ENCODE measurements around the gene HAUS5.

HAUS5 gene

GRCh38 chr19:35609851-35610353, 2.6 kb upstream of the HAUS5 start:
- no peak for DNase-seq

- no peak for DNase-seq
Measured at GRCh38 chr19:35612224-35612558, 344 bp upstream of the HAUS5 start.

- no peak for DNase-seq
Measured at GRCh38 chr19:35613574-35613973, 1.0 kb downstream of the HAUS5 start.

- DNase-seq: no peak
Measured at GRCh38 chr19:35615036-35615435, 2.5 kb downstream of the HAUS5 start.

GRCh38 chr19:35618857-35619256, 6.3 kb downstream of the HAUS5 start:
- DNase-seq: no peak

- no peak for DNase-seq
Measured at GRCh38 chr19:35619290-35619923, 6.9 kb downstream of the HAUS5 start.

- no peak for DNase-seq
Measured at GRCh38 chr19:35620001-35620400, 7.5 kb downstream of the HAUS5 start.

GRCh38 chr19:35621708-35622107, 9.2 kb downstream of the HAUS5 start:
- no peak for DNase-seq

- DNase-seq: no peak
Measured at GRCh38 chr19:35622750-35623149, 10.2 kb downstream of the HAUS5 start.

GRCh38 chr19:35623327-35624010, 10.9 kb downstream of the HAUS5 start:
- no peak for DNase-seq

- DNase-seq: no peak
Measured at GRCh38 chr19:35628264-35628564, 15.7 kb downstream of the HAUS5 start.

- peak; percentile 99 for DNase-seq
Measured at GRCh38 chr19:35628565-35629331, 16.2 kb downstream of the HAUS5 start, which contains the start of gene RBM42. RBM42 (plus strand) TSS chr19:35629036; CDS start chr19:35629154, 118 bp downstream.

GRCh38 chr19:35629332-35629633, 16.7 kb downstream of the HAUS5 start:
- no peak for DNase-seq

- no peak for DNase-seq
Measured at GRCh38 chr19:35633727-35634440, 21.3 kb downstream of the HAUS5 start.

- DNase-seq: no peak
Measured at GRCh38 chr19:35636651-35637050, 24.1 kb downstream of the HAUS5 start.

- no peak for DNase-seq
Measured at GRCh38 chr19:35637165-35637564, 24.6 kb downstream of the HAUS5 start.

GRCh38 chr19:35639321-35639639, 26.7 kb downstream of the HAUS5 start:
- no peak for DNase-seq

GRCh38 chr19:35639863-35640262, 27.3 kb downstream of the HAUS5 start:
- DNase-seq: no peak

GRCh38 chr19:35641515-35642151, 29.1 kb downstream of the HAUS5 start, which contains the start of gene ETV2:
ETV2 (plus strand) TSS chr19:35641745; CDS start chr19:35642461, 716 bp downstream.
- DNase-seq: no peak

GRCh38 chr19:35642312-35642711, 29.8 kb downstream of the HAUS5 start:
- peak; percentile 16 for DNase-seq

- DNase-seq: no peak
Measured at GRCh38 chr19:35642798-35643254, 30.3 kb downstream of the HAUS5 start.

GRCh38 chr19:35643255-35644205, 31.0 kb downstream of the HAUS5 start:
- peak; percentile 94 for DNase-seq

Measured in NCI-H69 (cell line).